HTR-8/SVneo (cell line): Measurements from ENCODE around the gene CCDC154.
"Not testable (repeated sequence)": the region's sequence is repeated elsewhere in the genome, so short reads cannot be mapped to it uniquely, and the experiment has no call there.

Source experiments
- DNase-seq: peaks from one replicate; pipeline ENCODE4 v3.0.0; 2011; ENCODE audit warnings: low spot score, mixed read lengths; ENCODE audit not compliant: insufficient read length
- FAIRE-seq: peaks from 2 replicates; lab custom pipeline; 2011; peaks lifted over from hg19 to GRCh38; lab: Jason Lieb, UNC

Gene CCDC154

DNA sequence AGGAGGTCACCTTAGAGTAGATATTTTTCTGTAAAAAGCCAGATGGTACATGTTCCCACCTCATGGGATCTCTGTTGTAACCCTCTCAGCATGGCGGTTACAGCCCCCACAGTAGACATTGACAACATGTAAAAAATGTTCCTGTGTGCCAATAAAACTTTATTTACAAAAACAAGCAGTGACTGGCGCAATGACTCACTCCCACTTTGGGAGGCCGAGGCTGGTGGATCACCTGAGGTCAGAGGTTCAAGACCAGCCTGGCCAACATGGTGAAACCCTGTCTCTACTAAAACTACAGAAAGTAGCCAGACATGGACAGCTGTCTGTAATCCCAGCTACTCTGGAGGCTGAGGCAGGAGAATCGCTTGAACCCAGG is 4.7 kb downstream of the CCDC154 start:
- not testable (repeated sequence) for FAIRE-seq, DNase-seq

DNA sequence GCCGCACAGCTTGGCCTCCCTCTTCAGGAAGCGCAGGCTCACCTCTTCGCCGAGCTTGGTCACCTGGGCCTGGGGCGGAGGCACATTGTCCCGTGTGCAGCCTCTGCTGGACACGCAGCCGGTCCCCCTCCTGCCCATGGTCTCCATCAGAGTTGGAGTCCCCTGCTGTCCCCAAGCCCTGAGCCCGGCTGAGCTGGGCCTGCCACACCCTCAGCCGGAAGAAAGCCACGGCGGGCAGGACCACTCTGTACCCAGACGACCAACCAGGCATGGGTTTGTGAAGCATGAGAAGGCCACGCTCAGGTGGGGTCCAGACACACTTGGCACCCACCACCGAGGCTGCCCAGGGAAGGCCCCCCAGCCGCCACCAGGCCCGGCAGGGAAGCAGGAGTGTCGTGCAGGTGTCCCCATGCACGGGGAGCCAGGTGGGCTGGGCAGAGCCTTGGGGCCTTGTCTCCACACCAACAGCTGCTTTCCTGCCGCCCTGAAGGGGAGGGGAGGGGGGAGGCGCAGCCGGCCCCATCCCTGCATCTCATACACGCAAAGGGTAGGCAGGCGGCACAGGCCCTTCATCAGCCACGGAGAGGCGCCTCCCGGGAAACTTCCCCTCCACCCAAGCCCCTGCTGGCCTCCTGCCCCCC is 5.2 kb downstream of the CCDC154 start:
- DNase-seq (no peak), FAIRE-seq (no peak)

DNA sequence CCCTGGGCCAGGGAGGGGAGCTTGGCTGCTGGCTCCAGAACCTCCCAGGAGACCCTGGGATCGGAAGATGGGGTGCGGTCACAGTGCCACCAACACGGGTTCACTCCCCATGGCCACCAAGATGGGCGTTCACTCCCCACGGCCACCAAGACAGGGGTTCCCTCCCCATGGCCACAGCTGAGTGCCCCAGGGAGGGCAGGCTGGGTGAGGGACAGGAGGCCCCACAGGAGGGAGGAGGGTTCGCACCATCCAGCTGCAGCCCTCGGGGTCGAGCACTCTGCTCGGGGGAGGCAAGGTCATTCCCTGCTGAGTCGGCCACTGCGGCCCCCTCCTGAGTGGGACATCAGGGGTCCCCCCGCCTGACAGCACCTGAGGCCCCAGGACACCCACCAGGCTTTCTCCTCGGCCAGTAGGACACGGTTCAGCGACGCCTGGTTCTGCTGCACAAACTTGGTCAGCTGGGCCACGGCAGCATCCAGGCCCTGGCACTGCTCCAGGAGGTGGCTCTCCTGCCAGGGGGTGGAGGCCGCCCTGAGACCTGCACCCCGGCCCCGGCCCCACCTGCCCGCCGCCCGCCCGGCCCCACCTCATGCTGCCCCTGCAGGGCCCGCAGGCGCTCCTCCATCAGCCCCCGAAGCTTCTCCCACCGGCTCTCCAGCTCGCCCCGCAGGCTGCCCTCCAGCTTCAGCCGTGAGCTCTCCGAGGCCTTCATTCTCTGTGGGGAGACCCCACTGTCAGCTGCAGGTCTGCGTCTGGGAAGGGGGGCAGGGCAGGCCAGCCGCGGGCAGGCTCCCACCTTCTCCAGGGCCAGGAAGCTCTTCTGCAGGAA is 5.9 kb downstream of the CCDC154 start:
- DNase-seq (no peak), FAIRE-seq (no peak)

DNA sequence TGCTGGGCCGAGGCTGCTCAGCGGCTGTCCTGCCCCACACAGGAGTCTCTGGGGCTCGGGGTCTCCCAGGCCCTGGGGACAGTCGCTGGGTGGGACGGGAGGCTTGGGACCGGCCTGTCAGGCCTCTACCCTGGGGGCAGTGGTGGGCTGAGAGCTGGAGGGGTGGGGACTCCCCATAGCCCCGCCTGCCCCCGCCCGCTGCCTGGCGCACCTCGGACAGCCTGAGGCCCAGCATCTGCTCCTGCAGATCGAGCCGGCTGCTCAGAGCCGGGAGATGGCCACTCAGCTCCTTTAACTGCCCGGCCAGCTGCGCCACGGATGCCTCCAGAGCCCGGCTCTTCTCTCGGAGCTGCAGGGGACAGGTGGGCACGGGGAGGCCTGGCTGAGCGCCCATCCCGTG is 6.8 kb downstream of the CCDC154 start:
- no peak for FAIRE-seq
- no peak for DNase-seq

DNA sequence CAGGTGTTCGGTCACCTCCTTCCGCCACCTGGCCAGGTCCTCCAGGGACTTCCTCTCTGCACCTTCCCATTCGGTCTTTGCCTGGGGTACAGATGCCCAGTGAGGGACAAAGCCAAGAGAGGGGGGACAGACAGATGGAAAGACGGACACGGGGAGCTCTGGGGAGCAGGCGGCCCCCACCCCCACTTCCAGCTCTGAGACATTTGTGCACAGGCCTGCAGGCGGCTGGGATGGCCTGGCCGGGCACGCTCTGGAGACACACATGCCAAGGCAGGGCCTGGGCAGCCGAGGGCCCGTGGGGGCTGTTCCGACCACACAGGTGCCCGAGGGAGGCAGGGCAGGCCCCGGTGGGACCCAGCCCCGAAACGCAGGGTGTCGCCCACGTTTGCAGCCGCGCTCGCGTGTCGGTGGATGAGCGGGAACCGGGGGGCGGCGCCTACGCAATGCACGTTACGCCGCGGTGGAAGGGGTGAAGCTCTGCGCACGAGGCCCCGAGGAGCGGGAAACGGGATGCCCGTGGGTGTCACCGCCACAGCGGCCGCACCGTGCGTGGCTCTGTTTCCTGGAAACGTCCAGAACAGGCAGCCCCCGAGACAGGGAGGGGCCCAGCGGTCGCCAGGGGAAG is 7.5 kb downstream of the CCDC154 start:
- no peak for DNase-seq
- FAIRE-seq: no peak

DNA sequence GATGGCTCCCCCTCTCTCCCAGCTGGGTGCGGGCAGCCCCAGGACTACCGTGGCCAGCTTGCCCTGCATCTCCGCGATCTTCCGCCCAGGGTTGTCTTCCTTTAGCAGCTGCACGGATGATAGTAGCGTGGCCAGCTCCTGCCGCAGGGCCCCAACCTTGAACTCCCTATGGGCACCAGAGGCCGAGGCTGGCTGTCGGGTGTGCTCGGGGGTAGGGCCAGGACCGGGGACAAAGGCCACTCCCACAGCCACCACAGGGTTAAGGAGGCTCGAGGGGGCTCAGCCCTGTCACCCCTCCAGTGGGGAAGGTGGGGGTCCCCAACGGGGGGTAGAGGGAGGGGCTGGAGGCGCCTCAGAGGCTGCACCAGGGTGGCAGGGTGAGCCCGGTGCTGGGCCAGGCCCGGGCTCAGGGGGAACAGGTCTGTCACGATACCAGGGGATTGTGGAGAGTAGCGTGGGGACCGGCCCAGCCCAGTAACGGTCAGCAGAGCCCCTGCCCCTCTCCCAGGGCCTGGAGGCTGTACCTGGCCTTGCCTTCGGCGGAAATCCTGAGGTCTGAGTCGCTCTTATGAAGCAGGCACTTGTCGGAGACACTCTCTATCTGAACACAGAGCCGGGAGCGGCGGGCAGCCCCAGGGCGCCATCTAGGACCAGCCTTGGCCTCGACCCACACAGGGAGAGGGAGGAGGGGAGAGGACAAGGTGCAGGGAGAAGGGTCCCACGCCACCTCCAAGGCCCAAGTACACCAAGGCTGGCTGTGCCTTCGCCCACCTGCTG is 8.2 kb downstream of the CCDC154 start:
- DNase-seq (no peak), FAIRE-seq (no peak)

DNA sequence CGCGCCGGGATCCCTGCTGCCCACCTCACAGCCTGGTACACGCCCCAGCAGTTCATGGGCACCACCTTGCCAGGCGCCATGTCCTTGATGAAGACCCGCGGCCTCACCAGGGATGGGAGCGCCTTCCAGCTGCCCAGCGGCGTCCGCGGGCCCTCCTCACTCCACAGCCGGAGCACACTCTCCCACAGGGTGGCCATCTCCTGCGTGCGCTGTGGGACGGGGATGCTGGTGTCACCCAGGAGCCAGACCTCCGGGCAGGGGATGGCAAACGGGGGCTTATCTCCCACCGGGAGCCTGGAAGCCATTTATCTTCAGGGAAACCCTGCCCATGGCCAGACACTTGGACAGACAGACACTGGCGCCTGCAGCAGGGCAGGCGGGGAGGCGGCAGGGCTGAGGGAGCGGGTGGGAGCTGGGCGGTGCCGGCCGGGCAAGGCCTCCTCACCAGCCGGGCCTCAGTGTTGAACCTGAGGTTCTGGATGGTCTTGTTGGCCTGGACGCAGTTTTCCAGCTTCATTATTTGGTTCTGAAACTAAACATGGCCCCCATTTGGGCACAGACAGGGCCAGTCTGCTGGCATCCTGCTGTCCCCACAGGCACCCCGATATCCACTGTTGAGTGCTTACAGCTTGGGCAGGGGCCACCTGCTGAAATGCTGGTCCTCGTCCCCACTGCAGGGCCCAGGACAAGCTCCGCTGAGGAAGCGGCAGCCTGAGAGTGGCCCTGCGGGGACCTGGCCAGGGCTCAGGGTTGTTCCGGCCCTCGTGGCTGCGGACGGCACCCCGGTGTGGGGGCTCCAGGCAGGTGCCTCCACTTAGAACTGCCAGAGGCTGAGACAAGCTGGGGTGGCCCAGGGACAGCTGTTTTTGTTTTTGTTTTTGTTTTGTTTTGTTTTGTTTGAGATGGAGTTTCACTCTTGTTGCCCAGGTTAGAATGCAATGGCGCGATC is 9.4 kb downstream of the CCDC154 start:
- FAIRE-seq (no peak), DNase-seq (no peak)

DNA sequence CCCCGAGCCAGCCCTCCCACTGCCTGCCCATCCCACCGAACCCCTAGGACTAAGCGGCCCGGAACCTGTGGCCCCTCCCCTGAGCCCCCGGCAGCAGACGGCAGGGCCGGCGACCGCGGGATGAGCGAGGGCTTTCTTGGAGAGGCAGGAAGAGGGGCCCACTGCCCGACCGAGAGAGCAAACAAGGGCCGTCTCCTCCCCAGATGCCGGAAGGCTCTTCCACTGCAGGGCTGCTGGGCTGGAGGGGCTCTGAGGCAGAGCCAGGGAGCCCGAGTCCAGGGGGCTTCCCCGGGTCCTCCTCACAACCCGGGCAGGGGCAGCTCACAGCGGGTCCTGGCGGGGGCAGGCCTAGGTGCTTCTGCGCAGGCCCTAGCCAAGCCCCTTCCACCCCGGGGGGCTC is 10.6 kb downstream of the CCDC154 start:
- DNase-seq (no peak), FAIRE-seq (no peak)

DNA sequence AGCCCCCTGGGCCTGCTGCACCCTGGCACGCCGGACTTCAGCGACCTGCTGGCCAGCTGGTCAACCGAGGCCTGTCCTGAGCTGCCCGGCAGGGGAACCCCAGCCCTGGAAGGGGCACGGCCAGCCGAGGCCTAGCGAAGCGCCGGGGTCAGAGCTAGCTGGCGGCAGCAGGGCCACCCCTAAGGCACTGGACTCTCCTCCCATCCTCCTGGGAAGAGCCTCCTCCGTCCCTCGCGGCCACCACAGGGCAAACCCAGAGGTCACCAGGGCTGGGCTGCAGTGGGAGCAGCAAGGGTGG is 11.1 kb downstream of the CCDC154 start:
- DNase-seq (no peak), FAIRE-seq (no peak)

DNA sequence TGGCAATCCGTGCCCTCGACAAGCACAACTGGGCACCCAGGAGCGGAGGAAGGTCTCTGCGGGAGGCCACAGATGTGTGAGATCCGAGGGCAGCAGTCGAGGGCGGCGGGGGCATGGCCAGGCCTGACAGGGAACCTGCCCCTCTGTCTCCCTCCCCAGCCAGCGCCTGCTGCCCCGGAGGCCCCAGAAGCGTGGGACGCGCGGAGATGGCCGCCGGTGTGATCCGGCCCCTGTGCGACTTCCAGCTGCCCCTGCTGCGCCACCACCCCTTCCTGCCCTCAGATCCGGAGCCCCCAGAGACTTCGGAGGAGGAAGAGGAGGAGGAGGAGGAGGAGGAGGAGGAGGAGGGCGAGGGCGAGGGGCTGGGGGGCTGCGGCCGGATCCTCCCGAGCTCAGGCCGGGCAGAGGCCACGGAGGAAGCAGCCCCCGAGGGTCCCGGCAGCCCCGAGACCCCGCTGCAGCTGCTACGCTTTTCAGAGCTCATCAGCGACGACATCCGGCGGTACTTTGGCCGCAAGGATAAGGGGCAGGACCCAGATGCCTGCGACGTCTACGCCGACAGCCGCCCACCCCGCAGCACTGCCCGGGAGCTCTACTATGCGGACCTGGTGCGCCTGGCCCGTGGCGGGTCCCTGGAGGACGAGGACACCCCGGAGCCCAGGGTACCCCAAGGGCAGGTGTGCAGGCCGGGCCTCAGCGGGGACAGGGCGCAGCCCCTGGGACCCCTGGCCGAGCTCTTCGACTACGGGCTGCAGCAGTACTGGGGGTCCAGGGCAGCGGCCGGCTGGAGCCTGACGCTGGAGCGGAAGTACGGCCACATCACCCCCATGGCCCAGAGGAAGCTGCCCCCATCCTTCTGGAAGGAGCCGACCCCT is 11.7 kb downstream of the CCDC154 start:
- DNase-seq (no peak), FAIRE-seq (no peak)

DNA sequence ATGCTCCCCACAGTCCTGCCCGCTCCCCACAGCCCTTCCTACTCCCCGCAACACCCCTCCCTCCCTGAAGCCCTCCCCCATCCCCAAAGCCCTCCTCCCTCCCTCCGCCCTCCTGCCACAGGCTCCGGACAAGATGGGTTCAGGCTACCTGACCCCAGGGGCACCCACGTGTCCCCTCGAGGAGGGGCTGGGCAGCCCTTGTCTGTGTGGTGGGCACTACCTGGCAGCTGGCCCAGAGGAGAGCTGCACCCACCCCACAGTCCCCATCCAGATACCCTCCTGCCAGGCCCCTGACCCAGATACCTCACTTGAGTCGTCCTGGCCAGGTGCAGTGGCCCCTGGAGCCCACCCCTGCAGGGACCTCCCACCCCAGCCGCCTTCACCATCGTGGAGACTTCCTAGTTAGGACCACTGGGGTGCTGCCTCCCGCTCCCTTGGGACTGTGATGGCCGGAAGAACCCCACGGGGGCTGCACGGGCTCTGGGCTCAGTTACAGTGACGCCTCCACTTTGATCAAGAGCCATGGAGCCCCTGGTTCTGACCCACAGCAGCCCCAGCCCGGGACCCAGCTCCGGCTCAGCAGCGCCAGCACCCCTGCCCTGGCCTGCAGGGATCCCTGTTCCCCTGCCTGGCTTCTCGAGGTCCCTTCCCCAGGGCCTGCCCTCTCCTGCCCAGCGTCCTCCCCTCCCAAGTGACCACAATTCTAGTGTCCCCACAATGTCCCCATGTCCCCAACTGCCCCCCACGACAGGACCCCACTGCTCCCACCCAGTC is 12.7 kb downstream of the CCDC154 start:
- DNase-seq (no peak), FAIRE-seq (no peak)

DNA sequence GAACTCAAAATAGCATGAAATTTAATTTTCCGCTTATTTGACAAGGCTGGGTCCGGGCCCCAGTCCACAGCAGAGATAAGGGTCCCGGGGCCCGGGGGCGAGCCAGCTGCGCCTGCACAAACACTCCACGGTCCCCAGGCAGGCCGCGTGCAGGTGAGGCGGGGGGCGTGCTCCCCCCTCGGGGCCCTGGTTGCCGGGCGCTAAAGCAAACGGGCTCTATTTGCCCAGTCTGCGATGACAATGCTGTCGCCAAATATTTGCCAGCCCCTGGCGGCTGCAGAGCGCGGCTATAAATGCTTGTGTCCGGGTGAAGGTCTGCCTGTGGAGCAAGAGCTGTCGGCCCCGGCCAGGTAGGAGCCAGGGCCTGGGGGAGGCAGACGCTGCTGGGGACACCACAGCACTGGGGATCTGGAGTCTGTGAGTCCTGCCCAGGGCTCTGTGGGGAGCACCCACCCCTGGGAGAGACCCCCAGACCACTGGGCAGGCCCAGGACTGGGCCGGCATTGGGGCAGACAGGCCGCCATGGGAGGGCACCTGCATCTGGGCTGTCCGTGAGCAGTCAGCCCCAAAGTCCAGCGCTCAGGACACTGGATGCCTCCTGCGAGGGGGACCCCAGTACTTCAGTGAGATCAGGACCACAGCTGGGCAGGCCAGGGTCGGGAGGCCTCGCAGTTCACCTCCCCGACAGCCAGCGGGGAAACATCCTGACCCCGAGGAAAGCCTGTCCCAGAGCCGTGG is 13.4 kb downstream of the CCDC154 start, which contains the start of gene PERCC1:
TSS of gene PERCC1 (plus strand) at position 320 of the 738 bp plus-strand sequence. CDS start 1,516 bp downstream, outside the sequence.
- no peak for FAIRE-seq
- DNase-seq: no peak

DNA sequence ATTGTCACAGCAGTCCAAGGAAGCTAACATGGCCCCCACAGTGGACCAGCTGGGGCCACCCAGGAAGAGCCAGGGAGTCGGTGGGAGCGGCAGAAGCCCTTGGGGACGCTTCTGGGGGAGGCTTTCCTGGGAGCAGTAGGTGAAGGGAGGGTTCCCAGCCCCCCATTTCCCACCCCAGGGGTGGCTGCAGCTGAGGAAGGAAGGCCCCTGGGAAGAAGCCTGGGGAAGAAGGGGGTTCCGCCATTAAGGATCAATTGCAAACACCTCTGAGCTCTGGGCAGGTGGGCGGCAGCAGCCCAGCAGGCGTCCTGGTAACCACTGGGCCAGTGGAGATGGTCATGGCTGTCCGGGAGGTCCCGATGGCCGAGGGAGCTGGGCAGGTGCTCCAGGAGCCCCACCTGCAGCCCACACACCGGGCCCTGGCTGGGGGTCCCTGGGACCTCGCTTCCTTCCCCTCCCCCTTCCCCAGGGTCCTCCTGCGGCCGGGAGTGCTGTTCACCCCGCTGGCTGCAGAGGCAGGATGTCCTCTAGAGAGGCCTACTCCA is 14.1 kb downstream of the CCDC154 start:
- no peak for DNase-seq
- no peak for FAIRE-seq

DNA sequence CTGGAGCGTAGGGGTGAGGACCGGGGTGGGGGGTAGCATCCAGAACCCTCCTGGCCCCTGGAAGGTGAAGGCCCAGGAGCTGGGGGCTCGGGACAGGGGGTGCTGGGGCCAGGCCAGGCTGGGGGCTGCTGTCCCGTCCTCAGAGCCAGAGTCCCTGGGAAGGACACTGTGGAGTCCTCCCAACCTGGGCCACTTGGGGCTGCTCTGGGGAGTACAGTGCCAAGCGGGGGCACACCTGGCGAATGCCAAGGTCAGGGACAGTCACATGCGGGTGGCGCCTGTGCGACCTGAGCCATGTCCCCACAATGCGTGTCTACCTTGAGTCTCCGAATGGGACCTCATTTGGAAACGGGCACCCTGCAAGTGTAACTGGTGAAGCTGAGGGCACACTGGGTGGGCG is 14.7 kb downstream of the CCDC154 start:
- no peak for DNase-seq
- no peak for FAIRE-seq

DNA sequence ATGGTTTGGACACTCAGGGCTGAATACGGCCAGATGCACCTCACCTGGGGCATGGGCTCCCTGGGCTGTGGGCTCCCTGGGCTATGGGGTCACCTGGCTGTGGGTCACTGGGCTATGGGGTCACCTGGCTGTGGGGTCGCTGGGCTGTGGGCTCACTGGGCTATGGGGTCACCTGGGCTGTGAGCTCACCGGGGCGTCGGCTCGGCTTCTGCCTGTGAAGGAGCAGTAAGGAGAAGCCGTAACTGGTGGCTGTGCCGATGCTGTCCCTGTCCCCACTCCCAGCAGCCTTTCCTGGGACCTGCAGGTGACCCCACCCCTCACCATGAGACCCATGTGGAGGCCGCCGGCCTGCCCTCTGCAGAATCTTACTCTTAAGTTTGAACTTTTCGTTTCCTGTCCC is 15.3 kb downstream of the CCDC154 start:
- FAIRE-seq (no peak), DNase-seq (no peak)

DNA sequence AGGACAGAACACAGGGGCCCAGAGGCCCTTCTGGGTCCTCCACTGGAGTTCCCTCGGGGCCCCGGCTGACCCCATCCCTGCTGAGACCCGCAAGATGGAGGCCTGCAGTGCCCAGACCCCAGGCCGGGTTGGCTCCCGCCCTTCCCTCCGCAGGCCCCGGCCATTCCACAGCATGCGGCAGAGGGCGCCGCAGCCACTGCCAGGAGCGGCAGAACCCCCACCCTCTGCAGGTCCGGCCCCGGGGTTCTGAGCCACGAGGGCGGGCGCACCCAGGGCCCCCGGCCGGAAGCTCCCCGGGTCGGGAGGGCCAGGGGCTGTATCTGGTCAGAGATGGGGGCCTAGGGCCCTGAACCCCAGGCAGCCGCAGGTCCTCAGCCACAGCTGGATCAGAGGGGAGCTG is 15.8 kb downstream of the CCDC154 start:
- no peak for DNase-seq
- no peak for FAIRE-seq
